GM06990 (cell line): ENCODE data around the gene PTPRN2.

Source experiments
- DNase-seq: peaks from one replicate; pipeline ENCODE4 v3.0.0-alpha.2; 2011; ENCODE audit not compliant: insufficient read length; ENCODE audit errors: extremely low read depth
- H3K27me3 ChIP-seq: replicated peaks from 2 replicates; pipeline ENCODE4 v1.6.0; 2011; ENCODE audit warnings: low read length; ENCODE audit not compliant: control insufficient read depth, insufficient read depth
- H3K36me3 ChIP-seq: 2 replicates; pipeline ENCODE4 v1.5.1; 2011; ENCODE audit warnings: low read length; ENCODE audit not compliant: control insufficient read depth, insufficient read depth
- H3K4me3 ChIP-seq: replicated peaks from 2 replicates; pipeline ENCODE4 v1.5.1; 2011; ENCODE audit warnings: low read depth, mild to moderate bottlenecking, control low read depth, low read length
- TF ChIP-seq, protein P1 (sequence below): IDR thresholded peaks from 2 replicates; pipeline ENCODE4 v1.5.1; 2011; ENCODE audit warnings: low read length, control low read depth, mild to moderate bottlenecking, inconsistent platforms; ENCODE audit not compliant: insufficient read depth, poor library complexity, severe bottlenecking

The PTPRN2 gene

DNA sequence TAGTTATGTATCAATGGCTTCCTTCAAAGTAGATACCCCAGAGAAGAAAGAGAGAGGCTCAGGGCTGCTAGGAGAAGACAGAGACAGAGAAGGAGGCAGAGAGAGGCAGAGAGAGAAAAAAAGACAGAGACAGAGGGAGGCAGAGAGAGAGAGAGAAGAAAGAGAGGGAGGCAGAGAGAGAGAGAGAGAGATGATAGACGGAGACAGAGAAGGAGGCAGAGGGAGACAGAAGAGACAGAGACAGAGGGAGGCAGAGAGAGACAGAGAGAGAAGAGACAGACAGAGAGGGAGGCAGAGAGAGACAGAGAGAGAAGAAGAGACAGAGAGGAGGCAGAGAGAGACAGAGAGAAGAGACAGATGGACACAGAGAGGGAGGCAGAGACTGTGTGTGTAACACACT, 1062.9 kb downstream of the PTPRN2 start:
- no peak for DNase-seq
- Histone ChIP-seq H3K27me3 (no peaks in the 10 kb centered on the region), H3K4me3 (no peak overlapping the region), H3K36me3 (no peaks in the 10 kb centered on the region)
- TF ChIP-seq, protein P1, sequence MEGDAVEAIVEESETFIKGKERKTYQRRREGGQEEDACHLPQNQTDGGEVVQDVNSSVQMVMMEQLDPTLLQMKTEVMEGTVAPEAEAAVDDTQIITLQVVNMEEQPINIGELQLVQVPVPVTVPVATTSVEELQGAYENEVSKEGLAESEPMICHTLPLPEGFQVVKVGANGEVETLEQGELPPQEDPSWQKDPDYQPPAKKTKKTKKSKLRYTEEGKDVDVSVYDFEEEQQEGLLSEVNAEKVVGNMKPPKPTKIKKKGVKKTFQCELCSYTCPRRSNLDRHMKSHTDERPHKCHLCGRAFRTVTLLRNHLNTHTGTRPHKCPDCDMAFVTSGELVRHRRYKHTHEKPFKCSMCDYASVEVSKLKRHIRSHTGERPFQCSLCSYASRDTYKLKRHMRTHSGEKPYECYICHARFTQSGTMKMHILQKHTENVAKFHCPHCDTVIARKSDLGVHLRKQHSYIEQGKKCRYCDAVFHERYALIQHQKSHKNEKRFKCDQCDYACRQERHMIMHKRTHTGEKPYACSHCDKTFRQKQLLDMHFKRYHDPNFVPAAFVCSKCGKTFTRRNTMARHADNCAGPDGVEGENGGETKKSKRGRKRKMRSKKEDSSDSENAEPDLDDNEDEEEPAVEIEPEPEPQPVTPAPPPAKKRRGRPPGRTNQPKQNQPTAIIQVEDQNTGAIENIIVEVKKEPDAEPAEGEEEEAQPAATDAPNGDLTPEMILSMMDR: no peak

DNA sequence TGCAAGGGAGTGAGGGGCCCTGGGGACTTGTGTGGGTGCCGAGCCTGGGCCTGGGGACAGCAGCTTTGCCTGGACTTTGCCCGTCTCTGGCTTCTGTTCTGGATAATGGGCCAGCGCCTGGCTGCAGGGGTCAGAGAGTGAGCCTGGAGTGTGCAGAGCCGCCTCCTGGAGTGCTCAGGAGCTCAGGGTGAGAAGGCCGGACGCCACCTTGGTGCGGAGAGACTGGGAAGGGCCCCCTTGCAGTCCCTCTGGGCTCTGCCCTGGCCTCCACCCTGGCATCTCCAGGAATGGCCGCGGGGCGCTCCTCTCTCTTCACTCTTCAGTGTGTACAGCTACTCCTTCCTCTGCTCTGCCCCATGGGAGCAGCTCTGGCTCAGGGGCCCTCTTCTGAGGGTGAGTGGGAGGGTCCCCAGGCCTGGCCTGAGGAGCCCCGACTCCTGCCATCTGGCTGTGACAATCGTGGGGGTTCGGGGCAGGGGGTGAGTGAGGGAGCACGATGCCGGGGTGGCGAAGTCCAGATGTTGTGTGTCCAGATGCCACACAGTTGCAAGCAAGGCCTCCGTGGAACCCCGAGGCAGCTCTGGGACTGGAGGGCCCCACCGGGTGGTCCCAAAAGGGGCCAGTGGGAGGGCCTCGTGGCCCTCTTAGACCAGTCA, 1063.7 kb downstream of the PTPRN2 start:
- Histone ChIP-seq H3K36me3 (no peaks in the 10 kb centered on the region), H3K4me3 (no peak overlapping the region), H3K27me3 (no peaks in the 10 kb centered on the region)
- DNase-seq: no peak
- TF ChIP-seq, protein P1: no peak

DNA sequence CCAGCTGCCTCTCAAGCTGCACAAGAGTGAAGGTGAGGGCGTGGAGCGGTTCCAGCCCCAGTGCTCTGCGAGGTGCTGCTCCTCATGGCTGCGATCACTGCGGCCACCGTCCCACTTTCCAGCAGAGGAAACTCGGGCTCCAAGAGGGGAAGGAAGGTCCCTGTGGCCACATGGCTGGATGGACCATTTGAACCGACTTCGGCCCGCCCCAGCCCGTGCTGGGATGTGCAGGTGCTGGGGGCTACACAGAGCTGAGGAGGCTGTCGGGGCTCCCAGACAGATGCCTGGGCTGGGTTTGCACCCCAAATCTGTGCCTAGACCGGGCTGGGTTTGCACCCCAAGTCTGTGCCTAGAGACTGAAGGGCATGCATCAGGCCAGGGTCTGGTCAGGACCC, 1064.3 kb downstream of the PTPRN2 start:
- no peak overlapping the region for H3K4me3 ChIP-seq
- H3K27me3 ChIP-seq: no peaks in the 10 kb centered on the region
- DNase-seq: no peak
- no peaks in the 10 kb centered on the region for H3K36me3 ChIP-seq
- TF ChIP-seq, protein P1: no peak

DNA sequence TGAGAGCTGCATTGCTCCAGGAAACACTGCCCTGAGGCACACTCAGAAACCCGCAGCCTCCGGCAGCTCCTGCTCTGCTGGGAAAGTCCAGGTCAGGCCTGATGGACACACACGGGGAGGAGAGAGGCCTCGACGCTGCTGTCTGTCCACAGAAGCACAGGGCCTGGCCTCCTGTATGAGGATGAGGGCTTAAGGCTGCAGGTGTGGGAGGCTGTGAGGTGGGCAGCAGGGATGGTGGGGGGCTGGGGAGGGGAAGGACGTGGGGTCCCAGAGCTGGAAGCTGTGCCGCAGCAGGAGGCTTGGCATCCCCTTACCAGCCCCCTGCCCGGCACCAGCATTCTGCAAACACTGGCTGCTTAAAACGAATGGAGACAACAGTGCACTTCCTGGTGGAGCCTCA, 1064.7 kb downstream of the PTPRN2 start:
- Histone ChIP-seq H3K36me3 (no peaks in the 10 kb centered on the region), H3K27me3 (no peaks in the 10 kb centered on the region), H3K4me3 (no peak overlapping the region)
- TF ChIP-seq, protein P1: no peak
- DNase-seq: no peak

DNA sequence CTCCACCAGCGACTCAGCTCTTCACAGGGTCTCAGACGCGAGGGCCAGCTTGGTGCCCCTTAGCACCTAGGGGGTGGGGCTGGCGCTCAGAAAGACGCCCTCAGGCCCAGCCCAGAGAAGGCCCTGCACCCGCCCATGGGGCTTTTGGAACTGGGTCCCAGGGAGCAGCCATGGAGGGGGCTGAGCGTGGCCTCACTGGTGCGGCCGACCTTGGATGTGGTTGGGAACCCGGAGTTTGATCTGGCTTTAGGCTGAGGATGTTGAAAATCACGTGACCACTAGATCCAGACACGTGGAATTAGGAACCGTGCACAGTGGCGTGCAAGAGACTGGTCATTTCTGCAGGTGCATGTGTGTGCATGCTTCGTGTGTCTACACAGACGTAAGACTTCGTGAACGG, 1065.4 kb downstream of the PTPRN2 start:
- TF ChIP-seq, protein P1: no peak
- no peaks in the 10 kb centered on the region for H3K36me3 ChIP-seq
- H3K4me3 ChIP-seq: no peak overlapping the region
- H3K27me3 ChIP-seq: no peaks in the 10 kb centered on the region
- DNase-seq: no peak

DNA sequence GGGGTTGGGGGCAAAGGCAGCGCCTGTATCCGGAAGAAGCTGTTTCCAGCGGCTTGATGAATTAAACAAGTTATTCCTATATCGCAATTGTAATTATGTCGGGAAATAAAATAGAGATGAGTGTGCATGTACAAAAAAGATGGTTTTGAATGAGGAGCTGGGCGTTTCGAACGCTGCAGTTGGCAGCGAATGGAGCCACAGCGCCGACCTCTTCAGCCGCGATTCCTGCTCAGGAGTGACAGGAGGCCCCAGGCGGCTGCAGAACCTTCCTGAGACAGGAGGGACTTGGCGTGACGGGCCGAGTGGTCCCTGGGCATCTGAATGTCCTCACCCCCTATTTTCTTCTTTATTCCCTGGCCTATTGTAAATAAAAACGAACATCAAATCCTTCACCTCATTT, 1065.9 kb downstream of the PTPRN2 start:
- TF ChIP-seq, protein P1: no peak
- no peak for DNase-seq
- no peak overlapping the region for H3K4me3 ChIP-seq
- H3K27me3 ChIP-seq: no peaks in the 10 kb centered on the region
- no peaks in the 10 kb centered on the region for H3K36me3 ChIP-seq
